Measurements from ENCODE around the gene KLHL25. TPM values are rescaled to one million over a fixed set of nuclear protein-coding genes. Genes with fewer than 3 reads are reported as not detected.
A peak's percentile ranks its signal among the peaks of the same experiment; 100 is the strongest.

KLHL25 gene
- total RNA-seq, 1 donor from 2014 or later, result 45.1 TPM

DNA sequence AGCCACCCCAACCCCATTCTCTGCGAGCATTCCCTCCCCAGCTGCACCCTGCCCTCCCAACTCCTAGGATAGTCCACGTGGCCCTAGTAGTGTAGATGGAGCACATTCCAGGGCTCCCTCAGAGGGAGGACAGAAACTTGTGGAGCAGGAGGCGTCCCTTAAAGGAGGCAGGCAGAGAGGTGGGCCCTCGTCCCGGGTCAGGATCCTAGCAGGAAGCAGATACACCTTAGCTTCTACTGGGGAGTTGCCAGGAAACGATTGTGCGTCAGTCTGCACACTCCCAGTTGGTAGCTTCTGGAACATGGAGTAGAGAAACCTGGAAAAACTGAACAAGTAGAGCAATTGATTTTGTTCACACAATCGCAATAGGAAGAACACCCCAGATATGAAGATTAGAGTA, 43.9 kb upstream of the KLHL25 start:
- H3K4me3 Mint-ChIP-seq (ENCODE audit: unreplicated experiment), result no peak overlapping the region
- peaks cover 1% of the 10 kb centered on the region for H3K9me3 Mint-ChIP-seq (ENCODE audit: unreplicated experiment)
- H3K27me3 Mint-ChIP-seq (ENCODE audit: unreplicated experiment), result peaks cover 3% of the 10 kb centered on the region
- no peak for TF ChIP-seq CTCF (IDR thresholded peaks at IDR 0.05; ENCODE audit: partially characterized antibody, unreplicated experiment)
- no peak overlapping the region for H3K27ac Mint-ChIP-seq (ENCODE audit: unreplicated experiment)
- H3K4me1 Mint-ChIP-seq (ENCODE audit: low read depth, unreplicated experiment), result peaks cover 7% of the 10 kb centered on the region
- no peaks in the 10 kb centered on the region for H3K36me3 Mint-ChIP-seq (ENCODE audit: unreplicated experiment)
- DNase-seq, result no peak

GRCh38 chr15:85837881-85838280, 43.2 kb upstream of the KLHL25 start:
- peaks cover 9% of the 10 kb centered on the region for H3K4me1 Mint-ChIP-seq (ENCODE audit: low read depth, unreplicated experiment)
- no peak for TF ChIP-seq CTCF (IDR thresholded peaks at IDR 0.05; ENCODE audit: partially characterized antibody, unreplicated experiment)
- H3K4me3 Mint-ChIP-seq (ENCODE audit: unreplicated experiment), result no peak overlapping the region
- DNase-seq, result no peak
- peaks cover 5% of the 10 kb centered on the region for H3K27me3 Mint-ChIP-seq (ENCODE audit: unreplicated experiment)
- H3K36me3 Mint-ChIP-seq (ENCODE audit: unreplicated experiment), result no peaks in the 10 kb centered on the region
- H3K27ac Mint-ChIP-seq (ENCODE audit: unreplicated experiment), result no peak overlapping the region
- H3K9me3 Mint-ChIP-seq (ENCODE audit: unreplicated experiment), result no peaks in the 10 kb centered on the region

GRCh38 chr15:85837011-85837433, 42.3 kb upstream of the KLHL25 start:
- Mint-ChIP-seq H3K4me1 (ENCODE audit: low read depth, unreplicated experiment) (peaks cover 10% of the 10 kb centered on the region), H3K36me3 (ENCODE audit: unreplicated experiment) (no peaks in the 10 kb centered on the region), H3K27me3 (ENCODE audit: unreplicated experiment) (peaks cover 5% of the 10 kb centered on the region), H3K9me3 (ENCODE audit: unreplicated experiment) (peaks cover under 1% of the 10 kb centered on the region), H3K4me3 (ENCODE audit: unreplicated experiment) (no peak overlapping the region), H3K27ac (ENCODE audit: unreplicated experiment) (no peak overlapping the region)
- no peak for TF ChIP-seq CTCF (IDR thresholded peaks at IDR 0.05; ENCODE audit: partially characterized antibody, unreplicated experiment)
- no peak for DNase-seq

DNA sequence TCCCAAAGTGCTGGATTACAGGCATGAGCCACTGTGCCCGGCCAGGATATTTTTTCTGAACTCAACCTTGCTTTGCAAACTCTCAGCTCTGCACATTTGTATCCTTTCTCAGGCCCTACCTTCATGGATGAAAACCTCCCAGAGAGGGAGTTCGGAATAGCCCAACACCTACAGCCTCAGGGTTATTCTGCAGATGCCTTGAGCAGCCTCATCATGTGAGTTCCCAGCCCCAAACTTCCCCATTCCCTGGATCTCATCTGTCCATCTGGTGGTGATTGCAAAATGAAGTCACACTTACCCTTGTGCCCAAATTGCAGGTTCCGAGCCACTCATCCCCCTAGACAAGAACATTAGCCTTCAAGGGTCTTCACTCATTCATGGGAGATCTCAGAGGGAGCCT, 39.9 kb upstream of the KLHL25 start:
- Mint-ChIP-seq H3K27me3 (ENCODE audit: unreplicated experiment) (peaks cover 9% of the 10 kb centered on the region), H3K4me1 (ENCODE audit: low read depth, unreplicated experiment) (peaks cover 27% of the 10 kb centered on the region), H3K36me3 (ENCODE audit: unreplicated experiment) (no peaks in the 10 kb centered on the region), H3K4me3 (ENCODE audit: unreplicated experiment) (no peak overlapping the region), H3K27ac (ENCODE audit: unreplicated experiment) (no peak overlapping the region), H3K9me3 (ENCODE audit: unreplicated experiment) (peaks cover 3% of the 10 kb centered on the region)
- DNase-seq, result no peak
- no peak for TF ChIP-seq CTCF (IDR thresholded peaks at IDR 0.05; ENCODE audit: partially characterized antibody, unreplicated experiment)

GRCh38 chr15:85832394-85832793, 37.7 kb upstream of the KLHL25 start:
- Mint-ChIP-seq H3K27me3 (ENCODE audit: unreplicated experiment) (peaks cover 17% of the 10 kb centered on the region), H3K4me1 (ENCODE audit: low read depth, unreplicated experiment) (peaks cover 34% of the 10 kb centered on the region), H3K9me3 (ENCODE audit: unreplicated experiment) (peaks cover 16% of the 10 kb centered on the region), H3K4me3 (ENCODE audit: unreplicated experiment) (no peak overlapping the region), H3K36me3 (ENCODE audit: unreplicated experiment) (no peaks in the 10 kb centered on the region), H3K27ac (ENCODE audit: unreplicated experiment) (peak overlapping the region; percentile 17)
- no peak for DNase-seq
- TF ChIP-seq CTCF (IDR thresholded peaks at IDR 0.05; ENCODE audit: partially characterized antibody, unreplicated experiment), result no peak
